GM12878 (cell line): ENCODE data around the gene MAP2K2. TPM values are rescaled to one million over a fixed set of nuclear protein-coding genes. Genes with fewer than 3 reads are reported as not detected.

Experiments used
- BHLHE40 ChIP-seq, 2 experiments: fragments of 450-650 bp in 1 of 2; IDR thresholded peaks; 2 replicates each; pipeline ENCODE4 v1.6.1; 2011 to 2017; ENCODE audit warnings: low read depth in 2 of 2, borderline replicate concordance in 1 of 2, improper control_type of control experiment in 1 of 2, low read length in 1 of 2, mild to moderate bottlenecking in 1 of 2
- CBFB ChIP-seq: IDR thresholded peaks from 2 replicates; pipeline ENCODE4 v1.6.1; 2016; ENCODE audit warnings: antibody characterized with exemption, low read depth
- E4F1 ChIP-seq: fragments of 450-650 bp; IDR thresholded peaks from 2 replicates; pipeline ENCODE4 v1.6.1; 2018; ENCODE audit warnings: borderline replicate concordance, mild to moderate bottlenecking; ENCODE audit not compliant: partially characterized antibody
- ESRRA ChIP-seq: IDR thresholded peaks from 2 replicates; pipeline ENCODE4 v1.6.1; 2012; ENCODE audit warnings: mild to moderate bottlenecking, low read length, improper control_type of control experiment
- FOS ChIP-seq: IDR thresholded peaks from 3 replicates; pipeline ENCODE4 v1.6.1; 2011; ENCODE audit warnings: borderline replicate concordance; ENCODE audit not compliant: insufficient read length; ENCODE audit errors: extremely low read depth
- HSF1 ChIP-seq: fragments of 150-350 bp; IDR thresholded peaks from 2 replicates; pipeline ENCODE4 v1.6.1; 2014; ENCODE audit warnings: mild to moderate bottlenecking, low read depth, low read length
- NFYA ChIP-seq: IDR thresholded peaks from 2 replicates; pipeline ENCODE4 v1.6.1; 2011; ENCODE audit warnings: low read depth, mild to moderate bottlenecking, low read length, improper control_type of control experiment, borderline replicate concordance
- NRF1 ChIP-seq: conservative IDR thresholded peaks from 2 replicates; pipeline ENCODE4 v1.6.1; 2011; ENCODE audit warnings: mild to moderate bottlenecking, low read depth, low read length, improper control_type of control experiment
- RAD21 ChIP-seq: IDR thresholded peaks from 2 replicates; pipeline ENCODE4 v1.6.1; 2011; ENCODE audit warnings: mild to moderate bottlenecking, low read depth, low read length, moderate library complexity; ENCODE audit not compliant: insufficient read depth
- RAD51 ChIP-seq: fragments of 450-650 bp; IDR thresholded peaks from 2 replicates; pipeline ENCODE4 v1.6.1; 2016; ENCODE audit warnings: moderate library complexity, mild to moderate bottlenecking, inconsistent platforms
- RELB ChIP-seq: fragments of 450-650 bp; IDR thresholded peaks from 2 replicates; pipeline ENCODE4 v1.6.1; 2017; ENCODE audit warnings: low read depth, mild to moderate bottlenecking, moderate library complexity
- SIX5 ChIP-seq: IDR thresholded peaks from 2 replicates; pipeline ENCODE4 v1.6.1; 2011; ENCODE audit warnings: mild to moderate bottlenecking, low read depth, low read length, moderate library complexity; ENCODE audit not compliant: severe bottlenecking
- TCF7 ChIP-seq: IDR thresholded peaks from 2 replicates; pipeline ENCODE4 v1.6.1; 2014; ENCODE audit warnings: antibody characterized with exemption, borderline replicate concordance
- ZBED1 ChIP-seq: IDR thresholded peaks from 2 replicates; pipeline ENCODE4 v1.6.1; 2016; ENCODE audit warnings: borderline replicate concordance
- polyA plus RNA-seq, 11 experiments: library from polyadenylated mRNA; depleted of rRNA in 4 of 11; unstranded in 6 of 11; stranded (reverse) in 5 of 11; fragments of >200 nt; fragmentation: Nextera tagmentation in 4 of 11; fragmentation: Illumina TruSeq in 1 of 11; extraction: Ambion mirVana in 4 of 11; extraction: Trizol in 1 of 11; gene quantifications; 1 replicate in 1 of 11; 2 replicates in 10 of 11; pipeline versions ENCODE4 v1.2.1 to v1.2.3, GENCODE V29; 2011 to 2016; ENCODE audit warnings: inconsistent platforms in 2 of 11, missing spikeins in 2 of 11, low read depth in 1 of 11
- total RNA-seq, 4 experiments: library from RNA; depleted of rRNA in 3 of 4; stranded (reverse); fragments of >200 nt in 3 of 4; fragmentation: Illumina TruSeq in 1 of 4; extraction: Trizol in 1 of 4; gene quantifications; 2 replicates each; pipeline versions ENCODE4 v1.2.1 to v1.2.3, GENCODE V29; 2013 to 2021

Gene MAP2K2
- total and polyA plus RNA-seq, 10 of the 15 experiments (the other 5 are each of a cell fraction or from before 2014, with no cell fraction given) = 1.00 to 210 (median 53.5) TPM

GRCh38 chr19:4164262-4164661 lies 40.3 kb upstream of the MAP2K2 start (continued):
- TF ChIP-seq HSF1 (no peak), NRF1 (no peak), CBFB (no peak), ZBED1 (no peak), TCF7 (no peak), RAD21 (no peak), E4F1 (no peak), NFYA (no peak), ESRRA (no peak), SIX5 (no peak), RAD51 (no peak), FOS (no peak), BHLHE40 (IDR thresholded peaks at IDR 0.05; ENCODE audit: borderline replicate concordance in 1 of 2, low read depth in 2 of 2, low read length in 1 of 2) (no peak), RELB (no peak)
